Adrenal gland (tissue), 5 donors: ENCODE data around the gene MACF1.

Experiments
- CTCF ChIP-seq, 6 experiments: fragments of 450-650 bp in 4 of 6; fragments of 200-600 bp in 2 of 6; sonication (generic) in 1 of 6; IDR thresholded peaks; 1 replicate in 5 of 6; 2 replicates in 1 of 6; pipeline versions ENCODE4 v1.5.1 to v1.8.0; 2016 to 2021; ENCODE audit warnings: antibody characterized with exemption in 6 of 6, mild to moderate bottlenecking in 2 of 6, moderate library complexity in 1 of 6
- POLR2A ChIP-seq, 2 donors: fragments of 450-650 bp; IDR thresholded peaks; one replicate each; pipeline ENCODE4 v1.6.1; 2017; ENCODE audit warnings: antibody characterized with exemption in 2 of 2, mild to moderate bottlenecking in 2 of 2, moderate library complexity in 1 of 2
- donor health status: DM: no; HTN: no; CAD: no.

GRCh38 chr1:39405358-39405757 lies 200.9 kb downstream of the MACF1 start:
- no peak for TF ChIP-seq CTCF (IDR thresholded peaks at IDR 0.05)
- no peak for TF ChIP-seq POLR2A (IDR thresholded peaks at IDR 0.05)
